Stimulated activated CD4-positive, alpha-beta T cell treated with anti-CD3 and anti-CD28 coated beads, Interleukin-2, amount 100 ng/mL, for 48 hours (primary cell): ENCODE data around the gene MAP4K1.

Experiments
- DNase-seq, 2 donors: peaks; one replicate each; pipeline ENCODE4 v3.0.0-alpha.2; 2020

MAP4K1 gene

DNA sequence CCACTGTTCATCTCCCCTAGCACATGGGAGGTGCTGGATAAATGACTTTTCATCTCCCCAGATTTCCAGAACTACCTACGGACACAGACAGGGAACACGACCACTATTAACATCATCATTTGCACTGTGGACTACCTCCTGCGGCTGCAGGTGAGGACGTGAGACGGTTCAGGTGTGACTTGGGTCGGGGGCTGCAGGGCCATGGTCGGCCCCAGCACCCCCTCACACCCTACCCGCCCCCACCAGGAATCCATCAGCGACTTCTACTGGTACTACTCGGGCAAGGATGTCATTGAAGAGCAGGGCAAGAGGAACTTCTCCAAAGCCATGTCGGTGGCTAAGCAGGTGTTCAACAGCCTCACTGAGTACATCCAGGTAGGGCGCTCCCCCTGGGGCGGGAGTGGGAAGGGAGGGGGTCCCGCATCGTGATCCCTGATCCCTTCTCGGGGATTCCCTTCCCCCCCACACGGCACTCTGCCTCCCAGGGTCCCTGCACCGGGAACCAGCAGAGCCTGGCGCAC is 74.4 kb downstream of the MAP4K1 start:
- DNase-seq, result no peak

DNA sequence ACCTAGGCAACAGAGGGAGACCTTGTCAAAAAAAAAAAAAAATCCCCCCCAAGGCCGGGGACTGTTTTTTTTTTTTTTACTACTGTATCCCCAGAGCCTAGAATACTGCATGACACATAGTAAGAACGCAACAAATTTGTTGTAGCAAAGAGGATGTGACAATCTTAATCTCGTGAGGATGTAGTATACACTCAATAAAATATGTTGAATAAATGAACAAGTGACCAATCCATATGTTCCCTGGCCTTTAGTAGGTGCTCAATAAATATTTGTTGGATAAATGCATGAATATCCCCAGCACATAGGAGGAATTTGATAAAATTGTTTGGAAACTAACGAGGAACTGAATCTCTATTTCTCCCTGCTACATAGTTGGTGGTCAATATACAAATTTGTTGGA is 75.7 kb downstream of the MAP4K1 start:
- DNase-seq, result no peak

DNA sequence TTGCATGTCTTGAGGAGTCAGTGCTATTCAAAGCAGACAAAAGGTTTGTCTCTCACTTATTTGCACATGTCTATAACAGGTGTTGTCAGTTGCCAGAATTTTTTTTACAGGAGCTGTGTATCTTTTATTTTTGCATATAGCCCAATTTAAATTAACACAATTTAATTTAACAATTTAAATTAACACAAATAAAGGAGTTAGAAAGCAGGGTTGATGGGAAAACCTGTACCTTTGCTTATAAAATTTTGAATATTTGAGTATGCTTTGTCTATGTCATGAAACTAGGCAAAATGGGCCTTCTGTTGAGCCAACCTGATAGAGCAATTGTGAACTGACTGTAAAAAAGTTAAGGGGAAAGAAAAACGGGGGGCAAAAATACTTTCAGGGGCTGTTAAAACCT is 78.0 kb downstream of the MAP4K1 start:
- DNase-seq, result no peak

DNA sequence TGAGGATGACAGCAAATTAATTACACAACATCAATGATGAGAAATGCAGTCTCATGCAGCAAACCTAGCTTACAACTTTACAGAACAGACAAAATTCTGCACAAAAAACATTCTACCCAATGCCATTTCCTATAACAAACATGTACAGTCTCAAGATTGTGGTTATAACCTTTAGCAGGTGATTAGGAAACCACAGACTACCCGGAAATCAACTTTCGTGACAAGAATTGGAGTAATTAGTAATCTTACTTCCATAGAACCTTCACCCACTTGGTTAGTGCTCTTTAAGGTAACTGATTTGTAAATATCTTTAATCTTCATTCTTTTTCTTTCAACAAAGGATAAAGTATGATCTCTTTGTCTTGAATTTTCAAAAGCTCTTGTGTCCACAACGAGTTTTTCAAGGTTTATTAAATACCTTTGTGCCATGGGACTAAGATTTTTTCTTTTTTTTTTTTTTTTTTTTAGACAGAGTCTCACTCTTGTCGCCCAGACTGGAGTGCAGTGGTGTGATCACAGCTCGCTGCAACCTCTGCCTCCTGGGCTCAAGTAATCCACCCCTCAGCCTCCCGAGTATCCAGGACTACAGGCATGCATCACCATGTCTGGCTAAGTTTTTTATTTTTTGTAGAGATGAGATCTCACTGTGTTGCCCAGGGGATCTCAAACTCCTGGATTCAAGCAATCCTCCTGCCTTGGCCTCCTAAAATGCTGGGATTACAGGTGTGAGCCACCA is 78.8 kb downstream of the MAP4K1 start:
- no peak for DNase-seq

DNA sequence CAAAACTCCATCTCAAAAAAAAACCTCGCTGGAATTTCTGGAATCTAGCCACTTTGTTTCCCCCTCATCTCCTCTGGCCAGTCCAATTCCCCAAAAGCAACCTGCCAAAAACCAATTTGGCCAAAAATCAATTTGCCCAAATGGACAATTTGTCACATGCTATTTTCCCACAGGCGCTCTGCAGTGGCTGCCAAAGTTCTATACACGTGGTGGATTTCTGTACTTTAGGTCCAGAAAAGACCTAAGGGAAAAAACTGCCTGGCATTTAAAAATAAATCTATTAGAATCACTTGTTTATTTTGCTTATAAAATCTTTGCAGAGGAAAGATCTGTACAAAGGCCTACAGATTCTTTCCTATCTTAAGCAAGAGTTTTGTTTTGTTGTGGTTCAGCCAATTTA is 79.4 kb downstream of the MAP4K1 start:
- DNase-seq, result no peak
